22Rv1 (cell line): Measurements from ENCODE around the gene COPB1.

ENCODE experiments used
- CTCF ChIP-seq: fragments of 450-650 bp; IDR thresholded peaks from 2 replicates; pipeline ENCODE4 v1.5.1; 2017; ENCODE audit warnings: mild to moderate bottlenecking
- ZFX ChIP-seq: fragments of 450-650 bp; IDR thresholded peaks from 2 replicates; pipeline ENCODE4 v1.6.1; 2017; ENCODE audit warnings: antibody characterized with exemption, borderline replicate concordance

GRCh38 chr11:14451825-14452224 is 47.8 kb downstream of the COPB1 start:
- TF ChIP-seq CTCF: no peak
- TF ChIP-seq ZFX: no peak
